HT1080 (cell line): ENCODE results near the gene ZNRF4. TPM values are rescaled to one million over a fixed set of nuclear protein-coding genes. Genes with fewer than 3 reads are reported as not detected.
"Not testable (repeated sequence)": the region's sequence is repeated elsewhere in the genome, so short reads cannot be mapped to it uniquely, and the experiment has no call there.

Experiments used
- DNase-seq: peaks from one replicate; pipeline ENCODE4 v3.0.0-alpha.2; 2015; ENCODE audit warnings: low read depth
- polyA plus RNA-seq, 2 experiments: library from polyadenylated mRNA; depleted of rRNA; stranded (reverse); fragments of >200 nt; gene quantifications; 2 replicates each; pipeline ENCODE4 v1.2.3, GENCODE V29; 2015
- total RNA-seq: library from RNA; depleted of rRNA; stranded (reverse); fragments of >200 nt; shearing (Covaris generic); gene quantifications from 2 replicates; pipeline ENCODE4 v1.2.3, GENCODE V29; 2014; rRNA removed

The ZNRF4 gene, protein sequence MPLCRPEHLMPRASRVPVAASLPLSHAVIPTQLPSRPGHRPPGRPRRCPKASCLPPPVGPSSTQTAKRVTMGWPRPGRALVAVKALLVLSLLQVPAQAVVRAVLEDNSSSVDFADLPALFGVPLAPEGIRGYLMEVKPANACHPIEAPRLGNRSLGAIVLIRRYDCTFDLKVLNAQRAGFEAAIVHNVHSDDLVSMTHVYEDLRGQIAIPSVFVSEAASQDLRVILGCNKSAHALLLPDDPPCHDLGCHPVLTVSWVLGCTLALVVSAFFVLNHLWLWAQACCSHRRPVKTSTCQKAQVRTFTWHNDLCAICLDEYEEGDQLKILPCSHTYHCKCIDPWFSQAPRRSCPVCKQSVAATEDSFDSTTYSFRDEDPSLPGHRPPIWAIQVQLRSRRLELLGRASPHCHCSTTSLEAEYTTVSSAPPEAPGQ
- not detected in 2 replicates for total RNA-seq
- polyA plus RNA-seq (2015; cell fraction: cytosol; rRNA removed) = not detected in 2 replicates
- not detected in 2 replicates for polyA plus RNA-seq (2015; cell fraction: nucleus; rRNA removed)

DNA sequence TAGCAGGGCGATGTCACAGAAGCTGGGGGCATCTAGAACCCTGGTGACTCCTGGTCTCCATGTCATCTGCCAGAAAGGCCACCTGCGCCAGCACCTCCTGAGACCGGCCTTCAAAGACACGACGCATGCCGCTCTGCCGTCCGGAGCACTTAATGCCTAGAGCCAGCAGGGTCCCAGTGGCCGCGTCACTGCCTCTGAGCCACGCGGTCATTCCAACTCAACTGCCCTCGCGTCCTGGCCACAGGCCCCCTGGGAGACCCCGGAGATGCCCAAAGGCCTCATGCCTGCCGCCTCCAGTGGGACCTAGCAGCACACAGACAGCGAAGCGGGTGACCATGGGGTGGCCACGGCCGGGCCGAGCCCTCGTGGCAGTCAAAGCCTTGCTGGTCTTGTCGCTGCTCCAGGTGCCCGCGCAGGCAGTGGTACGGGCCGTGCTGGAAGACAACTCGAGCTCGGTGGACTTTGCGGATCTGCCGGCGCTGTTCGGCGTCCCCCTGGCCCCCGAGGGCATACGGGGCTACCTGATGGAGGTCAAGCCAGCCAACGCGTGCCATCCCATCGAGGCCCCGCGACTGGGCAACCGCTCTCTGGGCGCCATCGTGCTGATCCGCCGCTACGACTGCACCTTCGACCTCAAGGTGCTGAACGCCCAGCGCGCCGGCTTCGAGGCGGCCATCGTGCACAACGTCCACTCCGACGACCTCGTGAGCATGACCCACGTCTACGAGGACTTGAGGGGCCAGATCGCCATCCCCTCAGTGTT is at the start of gene ZNRF4:
ZNRF4 (plus strand) TSS at position 51 of the 763 bp plus-strand sequence; CDS start at position 126, 75 bp downstream.
- DNase-seq = no peak

- not testable (repeated sequence) for DNase-seq
These were observed 49.0 kb upstream of the ZNRF4 start for GRCh38 chr19:5406198-5406597.

DNA sequence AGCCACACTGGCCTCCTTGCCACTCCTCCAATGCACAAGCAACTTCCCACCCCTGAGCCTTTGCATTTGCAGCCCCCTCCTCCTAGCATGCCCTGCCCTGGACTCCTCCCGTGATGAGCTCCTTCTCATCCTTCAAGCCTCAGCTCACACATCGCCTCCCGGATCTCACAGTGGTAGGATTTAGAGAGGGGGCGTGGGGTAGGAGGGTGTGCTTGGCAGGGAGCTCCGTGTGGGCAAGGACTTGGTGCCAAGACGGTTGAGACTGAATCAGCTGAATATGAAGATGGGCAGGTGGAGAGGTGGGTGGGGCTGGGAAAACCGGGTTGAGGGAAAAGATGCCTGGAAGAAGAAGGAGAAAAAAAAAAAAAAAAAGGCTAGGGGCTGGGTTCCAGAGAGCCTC is 48.4 kb upstream of the ZNRF4 start:
- no peak for DNase-seq

- no peak for DNase-seq
These were observed 47.9 kb upstream of the ZNRF4 start for GRCh38 chr19:5407356-5407755.

- no peak for DNase-seq
These were observed 37.5 kb upstream of the ZNRF4 start for GRCh38 chr19:5417495-5418436.

DNA sequence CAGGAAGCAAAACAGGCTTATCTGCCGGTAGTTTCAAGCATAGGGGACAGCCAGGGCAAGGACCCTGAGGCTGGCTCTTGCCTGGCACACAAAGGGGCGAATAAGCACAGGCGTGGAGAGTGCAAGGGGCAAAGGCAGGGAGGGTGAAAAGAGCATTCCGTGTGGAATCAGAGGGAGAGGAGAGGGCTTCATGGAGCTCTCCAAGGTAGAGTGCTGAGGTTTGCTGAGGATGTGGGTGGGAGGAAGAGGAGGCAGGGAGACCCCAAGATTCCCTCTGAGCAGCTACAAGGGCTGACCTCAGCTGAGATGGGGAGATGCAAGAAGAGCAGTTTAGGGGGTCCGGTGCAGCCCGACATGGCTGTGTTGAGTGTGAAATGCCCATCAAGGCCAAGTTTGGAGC is 36.5 kb upstream of the ZNRF4 start:
- no peak for DNase-seq

GRCh38 chr19:5420953-5421352 is 34.3 kb upstream of the ZNRF4 start:
- no peak for DNase-seq

DNA sequence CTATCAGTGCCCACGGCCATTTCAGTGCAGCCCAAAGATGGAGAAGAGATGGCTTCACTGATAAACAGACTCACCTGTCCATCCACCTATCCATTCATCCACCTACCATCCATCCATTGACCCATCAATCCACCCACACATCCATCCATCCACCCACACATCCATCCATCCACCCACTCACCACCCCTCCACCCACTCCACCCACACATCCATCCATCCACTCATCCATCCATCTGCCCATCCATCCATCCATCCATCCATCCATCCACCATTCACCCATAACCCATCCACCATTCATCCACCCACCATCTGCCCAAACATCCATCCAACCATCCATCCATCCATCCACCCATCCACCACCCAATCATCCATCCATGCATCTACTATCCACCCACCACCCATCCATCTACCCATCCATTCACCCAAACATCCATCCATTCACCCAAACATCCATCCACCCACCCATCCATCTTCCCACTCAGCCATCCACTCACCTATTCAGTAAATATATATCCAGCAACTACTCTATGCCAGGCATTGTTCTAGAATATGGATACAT is 31.6 kb upstream of the ZNRF4 start:
- no peak for DNase-seq

- no peak for DNase-seq
These were observed 30.8 kb upstream of the ZNRF4 start for GRCh38 chr19:5424192-5424973.

DNA sequence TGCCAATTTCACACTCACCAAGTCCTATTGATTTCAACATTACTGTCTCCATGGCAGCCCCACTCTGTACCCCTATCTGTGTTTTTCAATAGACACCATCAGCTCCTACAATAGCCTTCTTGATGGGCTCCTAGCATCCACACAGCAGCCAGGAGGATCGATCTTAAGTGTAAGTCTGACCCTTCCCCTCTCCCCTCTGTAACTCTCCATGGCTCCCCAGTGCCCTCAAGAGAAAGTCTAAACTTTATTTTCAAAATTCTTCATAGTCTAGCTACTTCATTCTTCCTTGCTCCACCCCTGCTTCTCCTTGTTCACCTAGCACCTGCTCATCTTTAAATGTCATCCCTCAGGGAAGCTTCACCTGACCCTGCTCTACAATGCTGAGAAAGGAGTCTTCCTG is 30.0 kb upstream of the ZNRF4 start:
- DNase-seq = no peak

DNA sequence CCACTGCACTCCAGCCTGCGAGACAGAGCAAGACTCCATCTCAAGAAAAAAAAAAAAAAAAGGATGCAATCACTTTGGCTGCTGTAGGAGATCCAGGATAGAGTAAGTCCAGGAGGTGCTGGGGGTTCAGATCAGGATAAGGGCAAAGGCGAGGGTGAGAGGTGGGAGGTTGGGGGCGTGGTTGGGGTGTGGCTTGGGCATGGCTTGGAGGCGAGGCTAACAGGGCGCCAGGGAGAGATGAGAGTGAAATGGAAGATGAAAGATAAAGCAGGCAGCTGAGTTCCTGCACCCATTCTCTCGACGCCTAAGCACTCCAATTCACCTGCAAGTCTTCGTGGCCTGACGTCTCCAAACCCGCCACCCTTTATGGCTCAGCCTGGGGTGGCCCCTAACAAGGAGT is 25.0 kb upstream of the ZNRF4 start:
- DNase-seq = no peak

DNA sequence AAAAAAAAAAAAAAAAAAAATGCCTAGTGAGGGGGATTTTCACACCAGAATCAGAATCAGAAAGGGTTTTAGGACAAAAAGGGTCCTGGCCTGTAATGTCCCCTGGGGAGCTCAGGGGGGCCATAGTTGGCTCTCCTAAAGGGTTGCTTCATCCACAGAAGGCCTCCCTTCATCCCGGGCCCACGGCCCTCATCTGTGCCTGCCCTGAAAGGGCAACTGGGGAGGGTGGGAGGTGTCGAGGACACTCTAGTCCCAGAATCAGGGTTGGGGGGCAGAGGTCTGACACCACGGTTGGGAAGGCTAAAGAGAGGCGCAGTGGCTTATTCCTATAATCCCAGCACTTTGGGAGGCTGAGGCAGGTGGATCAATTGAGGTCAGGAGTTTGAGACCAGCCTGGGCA is 22.5 kb upstream of the ZNRF4 start:
- DNase-seq = no peak

GRCh38 chr19:5434351-5434917 is 20.8 kb upstream of the ZNRF4 start:
- DNase-seq = no peak

- peak; percentile 56 for DNase-seq
These were observed 20.1 kb upstream of the ZNRF4 start for GRCh38 chr19:5434970-5435641.

GRCh38 chr19:5435642-5436017 is 19.6 kb upstream of the ZNRF4 start:
- DNase-seq = no peak

DNA sequence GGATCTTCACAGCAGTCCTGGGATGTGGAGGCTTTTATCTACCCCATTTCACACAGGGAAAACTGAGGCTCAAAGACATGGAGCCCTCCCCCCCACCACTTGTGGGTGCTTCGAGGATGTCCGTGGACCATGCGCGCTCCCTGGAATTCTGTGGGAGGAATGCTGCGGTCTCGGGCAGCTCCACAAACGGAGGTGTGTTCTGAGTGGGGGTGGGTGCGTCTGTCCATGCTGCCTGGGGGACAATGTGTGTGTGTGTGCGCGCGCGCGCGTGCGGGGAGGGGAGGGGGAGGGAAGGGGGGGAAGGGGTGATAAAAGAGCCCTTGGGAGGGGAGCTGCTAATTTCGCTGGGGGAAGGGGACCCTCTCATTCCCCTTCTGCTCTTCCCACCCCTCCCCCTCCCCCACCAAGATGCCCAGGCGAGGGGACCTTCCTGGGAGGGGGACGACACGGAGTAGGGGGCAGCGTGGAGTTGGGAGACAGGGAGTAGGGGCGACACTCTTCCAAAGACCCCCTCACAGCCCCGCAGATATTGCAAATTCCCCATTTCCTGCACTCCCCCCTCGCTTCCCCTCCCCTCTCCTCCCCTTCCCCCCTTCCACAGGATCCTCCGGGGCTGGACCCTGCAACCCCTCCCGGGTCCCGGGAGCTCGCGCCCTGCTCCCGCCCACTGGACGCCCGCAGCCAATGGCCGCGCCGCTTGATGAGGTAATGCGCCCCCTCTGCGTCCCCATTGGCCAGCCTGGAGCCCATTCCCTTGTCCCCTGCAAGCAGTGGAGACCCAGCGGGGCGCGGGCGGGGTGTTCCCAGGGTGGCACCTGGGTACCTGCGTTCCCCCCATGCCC is 18.9 kb upstream of the ZNRF4 start:
- DNase-seq = no peak

DNA sequence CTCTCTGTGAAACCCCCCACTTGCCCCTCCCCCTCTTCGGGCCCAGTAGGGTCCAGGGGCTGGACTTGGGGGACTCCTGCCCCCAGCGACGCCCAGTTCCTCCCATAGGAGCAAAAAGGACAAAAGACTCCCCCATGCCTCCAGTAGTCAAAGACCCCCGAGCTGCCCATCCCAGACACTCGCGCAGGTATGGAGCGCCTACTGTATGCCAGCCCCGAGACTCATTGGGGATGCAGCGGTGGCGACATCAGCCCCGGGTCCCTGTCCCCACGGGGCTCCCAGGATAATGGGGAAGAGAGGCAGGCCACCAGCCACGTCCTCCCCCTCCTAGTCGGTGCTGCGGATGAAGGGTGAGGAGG is 18.3 kb upstream of the ZNRF4 start:
- no peak for DNase-seq

DNA sequence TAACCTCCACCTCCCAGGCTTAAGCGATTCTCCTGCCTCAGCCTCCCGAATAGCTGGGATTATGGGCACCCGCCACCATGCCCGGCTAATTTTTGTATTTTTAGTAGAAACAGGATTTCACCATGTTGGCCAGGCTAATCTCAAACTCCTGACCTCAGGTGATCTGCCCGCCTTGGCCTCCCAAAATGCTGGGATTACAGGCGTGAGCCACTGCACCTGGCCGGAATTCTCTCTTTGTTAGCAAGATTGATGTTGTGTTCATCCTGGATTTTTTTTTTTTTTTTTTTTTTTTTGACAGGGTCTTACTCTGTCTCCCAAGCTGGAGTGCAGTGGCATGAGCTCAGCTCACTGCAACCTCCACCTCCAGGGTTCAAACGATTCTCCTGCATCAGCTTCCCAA is 16.5 kb upstream of the ZNRF4 start:
- DNase-seq = not testable (repeated sequence)
